GM13977 (cell line): ENCODE results near the gene ZNF664.

Experiments
- DNase-seq: peaks from one replicate; pipeline ENCODE4 v3.0.0; 2012; ENCODE audit warnings: low spot score
- in situ Hi-C: fragments of 300-500 bp; cut with MboI; formaldehyde crosslinking; loops from one replicate; pipeline ENCODE4 v1.12.0; 2022; ENCODE audit warnings: low sequenced_read_pairs, low pct_unique_long_range_greater_than_20kb, mixed read lengths, inconsistent platforms; ENCODE audit not compliant: unreplicated experiment
- TF ChIP-seq, protein P1 (sequence below): IDR thresholded peaks from 2 replicates; pipeline ENCODE4 v1.5.1; 2012; ENCODE audit warnings: mild to moderate bottlenecking, control low read depth; ENCODE audit not compliant: insufficient read depth; ENCODE audit errors: extremely low read depth, missing control alignments

Gene ZNF664

GRCh38 chr12:124055066-124055465 is 82.1 kb downstream of the ZNF664 start:
- no peak for DNase-seq
- in situ Hi-C loops = no loop called here
- TF ChIP-seq, protein P1, sequence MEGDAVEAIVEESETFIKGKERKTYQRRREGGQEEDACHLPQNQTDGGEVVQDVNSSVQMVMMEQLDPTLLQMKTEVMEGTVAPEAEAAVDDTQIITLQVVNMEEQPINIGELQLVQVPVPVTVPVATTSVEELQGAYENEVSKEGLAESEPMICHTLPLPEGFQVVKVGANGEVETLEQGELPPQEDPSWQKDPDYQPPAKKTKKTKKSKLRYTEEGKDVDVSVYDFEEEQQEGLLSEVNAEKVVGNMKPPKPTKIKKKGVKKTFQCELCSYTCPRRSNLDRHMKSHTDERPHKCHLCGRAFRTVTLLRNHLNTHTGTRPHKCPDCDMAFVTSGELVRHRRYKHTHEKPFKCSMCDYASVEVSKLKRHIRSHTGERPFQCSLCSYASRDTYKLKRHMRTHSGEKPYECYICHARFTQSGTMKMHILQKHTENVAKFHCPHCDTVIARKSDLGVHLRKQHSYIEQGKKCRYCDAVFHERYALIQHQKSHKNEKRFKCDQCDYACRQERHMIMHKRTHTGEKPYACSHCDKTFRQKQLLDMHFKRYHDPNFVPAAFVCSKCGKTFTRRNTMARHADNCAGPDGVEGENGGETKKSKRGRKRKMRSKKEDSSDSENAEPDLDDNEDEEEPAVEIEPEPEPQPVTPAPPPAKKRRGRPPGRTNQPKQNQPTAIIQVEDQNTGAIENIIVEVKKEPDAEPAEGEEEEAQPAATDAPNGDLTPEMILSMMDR = no peak

GRCh38 chr12:124057691-124058090 is 84.7 kb downstream of the ZNF664 start:
- TF ChIP-seq, protein P1 = no peak
- in situ Hi-C loops = no loop called here
- no peak for DNase-seq

GRCh38 chr12:124059752-124060151 is 86.7 kb downstream of the ZNF664 start:
- TF ChIP-seq, protein P1 = no peak
- in situ Hi-C loops = no loop called here
- DNase-seq = no peak
